GM10248 (cell line): Measurements from ENCODE around the gene FAXDC2.

Experiments used
- CTCF ChIA-PET: fragments of 300-600 bp; sonication (Branson Sonifier 250); formaldehyde crosslinking; extraction: SDS; loops from one replicate; lab custom pipeline; 2021; ENCODE audit warnings: antibody characterized with exemption; lab: Yijun Ruan, JAX
- POLR2A ChIA-PET: fragments of 350-650 bp; sonication (Branson Sonifier 250); formaldehyde crosslinking; extraction: SDS; loops from one replicate; lab custom pipeline; 2020; ENCODE audit warnings: antibody characterized with exemption; lab: Yijun Ruan, JAX
- DNase-seq: peaks from one replicate; pipeline ENCODE4 v3.0.0; 2012; ENCODE audit errors: extremely low spot score
- CTCF ChIP-seq: IDR thresholded peaks from 2 replicates; pipeline ENCODE4 v1.5.1; 2012; ENCODE audit warnings: mild to moderate bottlenecking, low read depth; ENCODE audit errors: extremely low read depth, missing control alignments, control extremely low read depth

FAXDC2 gene

GRCh38 chr5:154850255-154851062 is at the start of gene FAXDC2:
TSS of gene FAXDC2 (minus strand) at chr5:154850603. CDS start at chr5:154838178, 12,425 bp downstream.
- POLR2A ChIA-PET = no interaction called here
- TF ChIP-seq CTCF = no peak
- CTCF ChIA-PET = interaction anchor here (1.0 to 1.5 kb wide), 3 partner anchors 10 to 13 kb away, joined by 3 to 5 read pairs (median 3); no protein-coding TSS in a partner anchor
- peak; percentile 48 for DNase-seq

- CTCF ChIA-PET = interaction anchor here (1.2 kb wide), 1 partner anchor 9 kb away, joined by 3 read pairs; no protein-coding TSS in a partner anchor
- POLR2A ChIA-PET = no interaction called here
- no peak for DNase-seq
- TF ChIP-seq CTCF = no peak
These were observed 49.7 kb upstream of the FAXDC2 start for GRCh38 chr5:154900066-154900465.

GRCh38 chr5:154899151-154899816 is 48.9 kb upstream of the FAXDC2 start:
- CTCF ChIA-PET = interaction anchor here (1.2 kb wide), 1 partner anchor 9 kb away, joined by 3 read pairs; no protein-coding TSS in a partner anchor
- POLR2A ChIA-PET = no interaction called here
- DNase-seq = no peak
- no peak for TF ChIP-seq CTCF

- no peak for DNase-seq
- ChIA-PET POLR2A (no interaction called here), CTCF (no interaction called here)
- no peak for TF ChIP-seq CTCF
These were observed 47.8 kb upstream of the FAXDC2 start for GRCh38 chr5:154898210-154898609.

GRCh38 chr5:154896562-154897165 is 46.3 kb upstream of the FAXDC2 start:
- ChIA-PET POLR2A (no interaction called here), CTCF (interaction anchor here (0.8 to 1.6 kb wide), 5 partner anchors 9 to 54 kb away, joined by 3 to 4 read pairs (median 3); no protein-coding TSS in a partner anchor)
- no peak for DNase-seq
- no peak for TF ChIP-seq CTCF
